Activated CD4-positive, alpha-beta T cell treated with anti-CD3 and anti-CD28 coated beads, Interleukin-2, amount 50 U/mL, for 4 hours (primary cell): ENCODE data around the gene SPRR2D.
"Not testable (repeated sequence)": the region's sequence is repeated elsewhere in the genome, so short reads cannot be mapped to it uniquely, and the experiment has no call there.

Source experiments
- DNase-seq, 2 experiments: peaks; one replicate each; pipeline ENCODE4 v3.0.0-alpha.2; 2020

Gene SPRR2D

DNA sequence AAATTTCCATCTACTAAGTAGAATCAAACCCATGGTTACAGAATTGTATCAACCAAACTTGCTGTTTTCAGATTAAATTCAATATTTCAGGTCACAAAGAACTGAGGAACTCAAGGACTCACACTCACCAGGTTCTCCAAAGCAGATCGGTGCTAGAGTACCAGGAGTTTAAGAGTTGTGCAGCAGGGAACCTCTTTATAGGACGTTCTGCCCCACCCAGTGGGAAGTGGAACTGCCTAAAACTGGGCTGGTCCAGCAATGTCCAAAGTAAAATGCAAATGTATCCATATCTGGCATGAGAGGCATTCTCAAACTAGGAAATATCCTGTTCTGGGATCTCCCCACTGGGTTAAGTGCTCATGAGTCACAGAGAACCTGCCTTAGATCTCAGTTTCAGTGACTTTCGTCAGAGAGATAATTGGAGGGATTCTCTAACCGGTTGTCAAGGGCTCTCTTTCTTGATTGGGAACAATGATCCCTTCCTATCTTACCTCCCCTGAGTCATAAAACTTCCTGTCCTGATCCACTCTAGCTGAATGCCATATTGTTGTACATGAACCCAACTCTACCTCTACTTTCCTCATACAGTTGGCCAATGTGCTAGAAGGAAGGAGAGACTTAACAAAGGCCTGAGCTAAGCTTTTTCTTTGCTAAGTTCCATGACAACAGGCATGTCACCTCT is at the start of gene SPRR2D:
Gene SPRR2D (minus strand): TSS at position 171 of the 682 bp plus-strand sequence. CDS start 774 bp downstream, outside the sequence.
- DNase-seq = no peak

DNA sequence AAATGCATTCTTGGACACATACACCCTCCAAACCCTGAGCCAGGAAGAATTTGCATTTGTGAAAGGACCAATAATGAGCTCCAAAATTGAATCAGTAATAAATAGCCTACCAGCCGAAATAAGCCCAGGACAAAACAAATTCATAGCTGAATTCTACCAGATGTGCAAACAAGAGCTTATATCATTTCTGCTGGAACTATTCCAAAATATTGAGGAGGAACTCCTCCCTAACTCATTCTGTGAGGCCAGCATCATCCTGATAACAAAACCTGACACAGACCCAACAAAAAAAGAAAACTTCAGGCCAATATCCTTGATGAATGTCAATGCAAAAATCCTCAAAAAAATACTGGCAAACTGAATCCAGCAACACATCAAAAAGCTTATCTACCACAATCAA is 46.7 kb upstream of the SPRR2D start:
- DNase-seq = no peak

DNA sequence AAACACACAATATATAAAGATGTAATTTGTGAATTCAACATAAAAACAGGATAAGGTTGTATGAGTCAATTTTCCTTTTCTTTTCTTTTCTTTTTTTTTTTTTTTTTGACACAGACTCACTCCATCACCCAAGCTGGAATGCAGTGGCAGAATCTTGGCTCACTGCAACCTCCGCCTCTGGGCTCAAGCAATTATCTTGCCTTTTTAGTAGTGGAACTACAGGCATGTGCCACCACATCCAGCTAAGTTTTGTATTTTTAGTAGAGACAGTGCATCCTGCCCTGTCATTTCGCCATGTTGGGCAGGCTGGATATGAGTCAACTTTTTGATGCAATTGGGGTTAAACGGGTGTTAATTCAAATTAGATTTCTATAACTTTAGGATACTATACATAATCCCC is 40.8 kb upstream of the SPRR2D start:
- DNase-seq = no peak

DNA sequence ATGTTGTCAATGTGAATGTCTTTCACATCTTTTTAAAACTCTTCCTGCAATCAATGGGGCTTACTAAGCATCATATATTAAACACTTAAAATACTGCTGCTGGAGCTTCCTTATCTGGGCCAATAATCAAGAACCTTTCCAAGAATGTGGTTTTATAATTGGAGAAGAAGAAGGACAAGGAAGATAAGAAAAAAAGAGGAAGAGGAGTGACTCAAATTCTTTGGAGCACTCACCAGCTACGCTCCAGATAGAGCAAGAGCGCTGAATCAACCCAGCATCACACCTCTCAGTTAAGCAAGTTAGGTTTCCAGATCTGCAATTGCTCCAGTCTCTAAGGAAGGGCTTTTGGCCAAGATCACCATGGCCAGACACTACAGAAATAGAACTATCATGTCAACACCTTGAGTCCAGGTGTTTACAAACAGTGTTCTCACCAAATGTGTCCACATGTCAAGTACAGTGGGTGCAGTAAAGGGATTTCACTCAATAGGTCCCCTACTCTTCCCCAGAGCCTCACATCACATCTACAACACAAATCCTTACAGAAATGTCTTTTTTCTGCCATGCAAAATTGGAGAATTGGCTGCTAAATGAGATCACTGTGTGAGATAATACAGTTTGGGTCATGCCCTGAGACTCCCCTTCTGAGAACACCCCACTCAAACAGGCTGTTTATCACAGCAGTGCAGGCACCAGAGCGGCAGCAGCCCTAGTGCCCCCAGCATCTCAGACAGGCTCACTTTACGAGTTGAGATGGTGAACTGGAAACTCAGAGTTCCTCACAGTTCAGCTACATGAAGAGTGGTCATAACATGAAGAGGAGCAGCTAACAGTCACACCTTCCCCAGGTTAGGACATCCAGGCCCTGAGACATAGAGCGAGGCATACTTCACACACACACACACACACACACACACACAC is 32.1 kb upstream of the SPRR2D start:
- DNase-seq = no peak

DNA sequence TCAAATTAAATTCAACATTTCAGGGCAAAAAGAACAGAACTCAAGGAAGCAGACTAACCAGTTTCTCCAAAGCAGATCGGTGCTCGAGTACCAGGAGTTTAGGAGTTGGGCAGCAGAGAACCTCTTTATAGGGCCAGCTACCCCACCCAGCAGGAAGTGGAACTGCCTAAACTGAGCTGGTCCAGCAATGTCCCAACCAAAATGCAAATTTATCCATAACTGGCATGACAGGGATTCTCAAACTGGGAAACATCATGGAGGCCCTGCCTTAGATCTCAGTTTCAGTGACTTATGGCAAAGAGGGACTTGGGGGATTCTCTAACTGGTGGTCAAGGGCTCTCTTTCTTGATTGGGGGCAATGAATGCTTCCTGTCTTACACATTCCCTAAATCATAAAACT is 30.6 kb upstream of the SPRR2D start, which contains the start of gene SPRR2B:
Gene SPRR2B (minus strand): TSS at position 101 of the 400 bp plus-strand sequence. CDS start 772 bp downstream, outside the sequence.
- DNase-seq = no peak

DNA sequence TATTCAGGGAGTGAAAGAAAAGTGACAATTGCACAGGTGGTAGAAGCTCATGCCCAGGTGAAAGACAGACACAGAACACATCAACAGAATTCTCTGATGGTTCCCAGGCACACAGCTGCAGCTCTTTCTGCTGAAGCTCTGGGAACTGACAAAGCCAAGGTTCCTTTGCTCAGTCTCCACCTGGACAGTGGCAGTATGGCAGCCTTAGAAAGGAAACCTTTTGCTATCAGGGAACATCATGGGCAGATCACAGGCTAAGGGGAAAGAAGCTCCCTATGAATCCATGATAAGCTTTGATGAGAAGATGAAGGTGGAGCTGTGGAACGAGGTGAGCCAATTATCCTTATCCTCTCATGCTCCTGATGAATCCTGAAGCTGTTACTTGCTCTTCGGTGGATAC is 29.3 kb upstream of the SPRR2D start:
- no peak for DNase-seq

DNA sequence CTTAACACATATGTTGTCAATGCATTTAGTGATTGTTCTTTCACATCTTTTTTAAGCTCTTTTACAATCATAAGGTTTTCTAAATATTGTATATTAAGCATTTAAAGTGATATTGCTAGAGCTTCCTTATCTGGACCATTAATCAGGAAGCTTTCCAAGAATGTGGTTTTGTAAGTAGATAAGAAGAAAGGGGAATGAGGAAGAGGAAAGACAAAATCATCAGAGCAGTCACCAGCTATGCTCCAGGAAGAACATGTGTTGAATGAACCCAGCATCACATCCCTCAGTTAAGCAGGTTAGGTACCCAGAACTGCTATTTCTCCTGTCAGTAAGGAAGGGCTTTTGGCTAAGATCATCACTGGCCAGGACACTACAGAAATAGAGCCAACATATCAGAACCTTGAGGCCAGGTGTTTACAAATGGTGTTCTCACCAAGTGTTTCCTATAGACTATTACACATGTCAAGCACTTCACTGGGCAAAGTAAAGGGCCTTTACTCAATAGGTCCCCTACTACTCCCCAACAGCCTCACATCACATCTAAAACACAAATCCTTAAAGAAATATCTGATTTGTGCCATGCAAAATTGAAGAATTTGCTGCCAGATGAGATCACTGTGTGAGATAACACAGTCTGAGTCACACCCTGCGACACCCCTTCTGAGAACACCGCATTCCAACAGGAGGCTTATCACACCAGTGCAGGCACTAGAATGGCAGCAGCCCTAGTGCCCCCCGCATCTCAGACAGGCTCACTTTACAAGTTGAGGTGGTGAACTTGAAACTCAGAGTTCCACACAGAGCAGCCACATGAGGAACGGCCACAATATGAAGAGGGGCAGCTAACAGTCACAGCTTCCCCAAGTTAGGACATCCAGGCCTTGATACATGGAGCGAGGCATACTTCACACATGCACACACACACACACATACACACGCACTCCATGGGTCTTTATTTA is 18.2 kb upstream of the SPRR2D start:
- DNase-seq = no peak

DNA sequence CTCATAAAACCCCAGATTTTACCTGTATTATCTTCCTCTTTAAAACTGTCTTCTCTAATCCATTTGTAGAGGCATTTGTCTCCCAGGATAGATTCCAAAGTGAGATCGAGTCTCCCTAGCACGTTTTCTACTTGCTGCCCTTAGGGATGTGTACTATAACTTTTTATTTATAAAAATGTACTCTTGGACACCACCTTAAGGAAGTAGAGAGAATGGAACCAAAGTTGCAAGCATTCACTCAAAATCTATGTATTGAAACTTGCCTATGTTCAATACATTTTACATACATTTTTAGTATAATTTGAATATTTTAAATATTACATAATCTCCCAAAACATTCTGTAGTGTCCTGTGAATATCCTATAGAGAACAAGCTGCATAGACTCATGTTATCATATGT is 17.2 kb upstream of the SPRR2D start:
- no peak for DNase-seq

DNA sequence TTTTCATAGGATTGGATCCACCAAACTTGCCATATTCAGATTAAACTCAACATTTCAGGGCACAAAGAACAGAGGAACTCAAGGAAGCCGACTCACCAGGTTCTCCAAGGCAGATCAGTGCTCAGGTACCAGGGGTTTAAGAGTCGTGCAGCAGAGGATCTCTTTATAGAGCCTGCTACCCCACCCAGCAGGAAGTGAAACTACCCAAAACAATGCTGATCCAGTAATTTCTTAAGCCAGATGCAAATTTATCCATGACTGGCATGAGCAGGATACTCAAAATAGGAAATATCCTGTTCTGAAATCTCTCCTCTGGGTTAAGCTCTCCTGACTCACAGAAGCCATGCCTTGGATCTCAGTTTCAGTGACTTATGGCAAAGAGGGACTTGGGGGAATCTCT is 16.5 kb upstream of the SPRR2D start, which contains the start of gene SPRR2A:
Gene SPRR2A (minus strand): TSS at position 138 of the 400 bp plus-strand sequence. CDS start 777 bp downstream, outside the sequence.
- no peak for DNase-seq

DNA sequence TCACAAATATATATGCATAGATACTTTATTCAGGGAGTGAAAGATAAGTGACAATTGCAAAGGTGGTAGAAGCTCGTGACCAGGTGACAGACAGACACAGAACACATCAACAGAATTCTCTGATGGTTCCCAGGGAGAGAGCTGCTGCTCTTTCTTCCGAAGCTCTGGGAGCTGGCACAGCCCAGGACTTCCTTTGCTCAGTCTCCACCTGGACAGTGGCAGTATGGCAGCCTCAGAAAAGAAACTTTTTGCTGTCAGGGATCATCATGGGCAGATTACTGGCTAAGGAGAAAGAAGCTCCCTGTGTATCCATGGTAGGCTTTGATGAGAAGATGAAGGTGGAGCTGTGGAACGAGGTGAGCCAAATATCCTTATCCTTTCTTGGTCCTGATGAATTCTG is 15.2 kb upstream of the SPRR2D start:
- not testable (repeated sequence) for DNase-seq

DNA sequence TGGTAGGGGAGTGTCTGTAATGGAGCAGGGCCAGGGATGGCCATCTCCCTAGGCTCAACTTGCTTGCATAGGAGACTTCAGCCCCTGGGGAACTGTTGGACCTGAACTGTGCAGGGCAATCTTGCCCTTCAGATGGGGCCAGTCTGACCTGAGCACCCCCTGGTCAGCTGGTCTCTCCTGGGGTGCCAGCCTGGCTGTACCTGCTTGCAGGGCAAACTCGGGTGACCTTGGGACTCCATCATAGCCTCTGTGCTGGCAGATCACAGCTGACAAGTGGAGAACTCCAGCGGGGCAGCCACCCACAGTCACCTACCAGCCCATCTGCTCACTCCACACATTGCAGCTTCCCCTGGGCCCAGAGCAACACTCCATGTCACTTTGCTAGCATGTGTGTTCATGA is 8.3 kb upstream of the SPRR2D start:
- no peak for DNase-seq

DNA sequence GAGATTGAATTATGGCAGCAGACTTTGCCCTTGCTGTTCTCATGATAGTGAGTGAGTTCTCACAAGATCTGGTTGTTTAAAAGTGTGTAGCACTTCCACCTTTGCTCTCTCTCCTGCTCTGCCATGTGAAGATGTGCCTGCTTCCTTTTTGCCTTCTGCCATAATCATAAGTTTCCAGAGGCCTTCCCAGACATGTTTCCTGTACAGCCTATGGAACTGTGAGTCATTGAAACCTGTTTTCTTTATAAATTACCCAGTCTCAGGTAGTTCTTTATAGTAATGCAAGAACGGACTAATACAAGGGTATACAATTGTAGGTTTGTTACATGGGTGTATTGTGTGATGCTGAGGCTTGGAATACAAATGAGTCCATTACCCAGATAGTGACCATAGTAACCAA is 5.7 kb downstream of the SPRR2D start:
- no peak for DNase-seq

DNA sequence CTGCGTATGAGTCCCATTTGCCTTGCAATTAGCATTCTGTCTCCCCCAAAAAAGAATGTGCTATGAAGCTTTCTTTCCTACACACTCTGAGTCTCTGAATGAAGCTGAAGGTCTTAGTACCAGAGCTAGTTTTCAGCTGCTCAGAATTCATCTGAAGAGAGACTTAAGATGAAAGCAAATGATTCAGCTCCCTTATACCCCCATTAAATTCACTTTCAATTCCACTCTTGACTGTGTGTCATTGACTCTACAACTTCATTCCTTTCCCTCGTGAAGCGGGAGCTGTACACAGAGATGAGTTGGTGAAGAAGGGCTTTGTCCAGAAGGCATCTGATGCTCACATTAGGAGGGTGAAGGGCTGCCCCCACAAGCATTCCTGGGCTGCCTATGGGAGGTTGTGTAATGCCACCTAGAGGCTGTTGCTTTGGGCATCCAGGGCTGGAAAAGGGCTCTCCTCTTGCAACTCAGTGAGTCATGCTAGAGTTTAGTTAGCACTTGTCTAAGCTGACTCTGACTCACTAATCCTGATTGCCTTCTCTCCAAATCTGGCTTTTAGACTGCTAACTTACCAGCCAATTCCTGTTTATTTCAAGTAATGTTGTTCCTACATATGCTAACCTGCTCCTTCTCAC is 8.1 kb downstream of the SPRR2D start:
- no peak for DNase-seq

DNA sequence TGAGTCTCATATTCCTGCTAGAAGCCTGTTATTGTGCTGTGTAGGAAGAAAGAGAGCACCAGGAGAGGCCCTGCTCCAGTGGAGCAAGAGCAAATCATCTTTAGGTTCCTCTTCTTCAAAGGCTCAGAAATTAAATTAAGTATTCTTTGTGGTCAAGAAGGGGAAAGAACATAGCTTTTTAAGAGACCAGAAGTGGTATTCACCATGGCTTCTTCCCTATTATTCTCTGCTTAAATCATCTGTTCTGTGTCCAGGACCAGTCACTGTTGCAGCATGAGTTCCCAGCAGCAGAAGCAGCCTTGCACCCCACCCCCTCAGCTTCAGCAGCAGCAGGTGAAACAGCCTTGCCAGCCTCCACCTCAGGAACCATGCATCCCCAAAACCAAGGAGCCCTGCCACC is 8.8 kb downstream of the SPRR2D start:
- no peak for DNase-seq

DNA sequence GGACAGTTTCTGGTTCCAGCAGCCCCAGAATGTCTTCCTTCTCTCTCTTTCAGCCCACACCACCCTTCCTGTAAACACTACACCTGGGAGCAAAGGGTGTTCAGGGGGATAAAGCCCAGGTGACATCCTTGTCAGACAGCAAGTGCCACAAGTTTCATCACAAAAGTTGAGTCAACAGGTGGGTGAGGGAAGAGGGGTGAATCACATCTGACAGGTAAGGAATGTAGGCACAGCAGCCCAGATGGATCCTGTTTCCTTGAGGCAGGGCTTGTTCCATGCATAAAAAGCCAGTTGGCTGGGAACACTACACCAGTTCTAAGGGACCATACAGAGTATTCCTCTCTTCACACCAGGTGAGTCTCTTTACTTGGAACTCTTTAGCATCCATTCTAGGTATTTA is 10.0 kb downstream of the SPRR2D start, which contains the start of gene SPRR1B:
Gene SPRR1B (plus strand): TSS at position 309 of the 400 bp plus-strand sequence. CDS start 1,143 bp downstream, outside the sequence.
- DNase-seq = no peak

DNA sequence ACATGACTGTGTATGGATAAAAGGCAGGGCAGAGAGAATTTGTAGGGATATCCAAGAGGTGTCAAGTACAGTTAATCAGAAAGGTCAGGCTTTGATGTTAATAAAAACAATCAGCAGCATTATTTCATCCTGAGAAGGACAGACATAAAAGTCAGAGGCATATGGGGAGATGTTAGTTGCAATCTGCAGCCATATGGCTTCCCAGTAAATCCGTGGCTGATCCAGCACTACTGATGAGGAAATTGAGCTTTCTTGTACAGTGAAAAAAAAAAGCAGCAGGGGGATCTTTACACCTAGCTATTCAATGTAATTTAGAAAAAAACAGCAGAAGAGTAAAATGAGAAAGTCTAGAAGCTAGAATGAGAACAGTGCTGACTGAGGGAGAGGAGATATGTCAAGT is 12.2 kb downstream of the SPRR2D start:
- no peak for DNase-seq

DNA sequence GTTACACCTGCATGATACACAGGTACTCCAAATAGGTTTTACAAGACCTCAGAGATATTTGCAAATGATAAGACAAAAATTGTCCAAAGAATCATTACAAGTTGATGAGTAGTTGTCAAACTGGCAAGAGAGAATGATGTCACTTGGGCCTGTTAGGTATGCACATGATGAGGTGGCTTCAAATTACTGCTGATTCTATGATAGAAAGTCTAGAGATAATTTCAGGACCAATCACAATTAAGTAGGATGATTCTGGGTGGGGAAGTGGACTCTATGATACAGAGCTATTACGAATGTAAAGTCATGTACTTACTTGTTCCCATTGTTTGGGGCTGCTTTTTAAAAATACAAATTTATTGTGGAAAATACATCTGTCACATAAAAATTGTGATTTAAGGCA is 15.1 kb downstream of the SPRR2D start:
- no peak for DNase-seq

DNA sequence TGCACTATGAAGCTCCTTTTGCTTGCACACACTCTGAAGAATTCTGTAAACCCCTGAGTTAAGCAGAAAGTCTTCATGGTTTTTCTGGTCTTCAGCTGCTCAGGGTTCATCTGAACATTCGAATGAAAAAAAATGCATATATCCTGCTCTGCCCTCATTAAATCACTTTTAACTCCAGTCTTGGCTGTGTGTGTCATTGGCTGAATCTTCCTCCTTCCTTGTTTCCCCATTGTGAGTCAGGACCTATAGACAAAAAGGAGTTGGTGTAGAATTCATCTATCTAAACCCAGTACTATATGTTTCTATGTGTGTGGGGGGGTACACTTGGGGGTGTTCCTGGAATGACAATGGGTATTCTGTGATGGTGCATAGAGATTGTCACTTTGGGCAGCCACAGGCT is 16.5 kb downstream of the SPRR2D start:
- no peak for DNase-seq

DNA sequence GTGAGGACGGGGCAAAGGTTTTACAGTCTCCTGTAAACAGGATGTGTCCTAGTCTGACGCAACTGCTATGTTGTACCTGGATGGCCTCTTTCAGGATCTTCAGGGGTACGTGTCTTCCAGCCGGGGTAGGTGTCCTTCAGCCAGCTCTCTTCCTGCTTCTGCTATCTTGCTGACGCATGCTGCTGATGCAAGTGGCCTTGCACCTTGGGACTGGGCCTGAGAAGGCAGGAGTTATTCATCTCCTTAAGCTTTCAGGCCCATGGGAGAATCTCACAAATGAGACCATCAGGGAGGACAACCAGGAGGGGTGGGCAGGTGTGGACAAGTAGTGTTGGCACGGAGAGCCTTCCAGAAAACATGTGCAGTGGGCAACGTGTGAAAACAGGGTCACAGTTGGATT is 17.8 kb downstream of the SPRR2D start:
- DNase-seq = no peak

DNA sequence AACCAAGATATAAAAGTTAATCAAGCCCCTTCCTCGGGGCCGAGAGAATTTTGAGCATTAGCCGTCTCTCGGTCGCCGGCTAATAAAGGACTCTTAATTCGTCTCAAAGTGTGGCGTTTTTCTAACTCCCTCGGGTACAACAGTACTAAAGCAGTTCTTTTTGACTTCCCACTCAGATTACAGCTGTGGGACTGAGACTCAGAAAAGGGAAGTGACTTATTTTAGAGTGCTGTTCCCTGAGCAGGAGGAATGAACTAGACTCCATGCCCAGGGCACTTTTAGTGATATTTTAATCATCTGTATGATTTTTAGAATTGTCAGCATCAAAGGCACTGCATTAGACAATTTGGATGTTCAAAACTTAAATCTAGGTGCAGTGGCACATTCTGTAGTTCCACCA is 18.6 kb downstream of the SPRR2D start:
- not testable (repeated sequence) for DNase-seq

DNA sequence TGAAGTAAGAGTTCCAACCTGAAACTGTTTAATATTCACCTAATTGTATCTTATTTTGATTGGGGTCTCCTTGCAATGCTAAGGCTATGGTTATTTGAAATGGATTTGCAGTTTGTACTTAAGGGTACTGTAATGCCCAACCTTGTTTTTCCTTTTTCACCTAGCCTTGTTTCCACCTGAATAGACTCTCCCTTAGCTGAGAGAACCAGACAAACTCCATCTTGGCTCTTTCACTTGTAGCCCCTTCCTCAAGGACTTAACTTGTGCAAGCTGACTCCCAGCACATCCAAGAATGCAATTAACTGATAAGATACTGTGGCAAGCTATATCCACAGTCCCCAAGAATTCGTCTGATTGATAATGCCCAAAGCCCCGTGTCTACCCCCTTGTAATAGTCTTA is 19.1 kb downstream of the SPRR2D start:
- not testable (repeated sequence) for DNase-seq

DNA sequence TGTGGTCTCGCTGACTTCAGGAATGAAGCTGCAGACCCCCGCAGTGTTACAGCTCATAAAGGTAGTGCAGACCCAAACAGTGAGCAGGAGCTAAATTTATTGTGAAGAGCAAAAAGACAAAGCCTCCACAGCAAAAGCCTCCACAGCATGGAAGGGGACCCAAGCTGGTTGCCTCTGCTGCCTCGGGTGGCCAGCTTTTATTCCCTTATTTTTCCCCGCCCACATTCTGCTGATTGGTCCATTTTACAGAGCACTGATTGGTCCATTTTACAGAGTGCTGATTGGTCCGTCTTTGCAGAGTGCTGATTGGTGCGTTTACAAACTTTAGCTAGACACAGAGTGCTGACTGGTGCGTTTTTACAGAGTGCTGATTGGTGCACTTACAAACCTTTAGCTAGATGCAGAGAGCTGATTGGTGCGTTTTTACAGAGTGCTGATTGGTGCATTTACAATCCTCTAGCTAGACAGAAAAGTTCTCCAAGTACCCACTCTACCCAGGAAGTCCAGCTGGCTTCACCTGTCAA is 29.6 kb downstream of the SPRR2D start:
- not testable (repeated sequence) for DNase-seq
